Panc1 (cell line): ENCODE measurements around the gene FGD5.

Source experiments
- POLR2AphosphoS5 ChIP-seq: IDR thresholded peaks from 2 replicates; pipeline ENCODE4 v1.6.1; 2012; ENCODE audit warnings: mild to moderate bottlenecking, low read depth, low read length, moderate library complexity
- TF ChIP-seq, protein P1 (sequence below): fragments of 450-650 bp; IDR thresholded peaks from 2 replicates; pipeline ENCODE4 v1.5.1; 2017; ENCODE audit warnings: mild to moderate bottlenecking

DNA sequence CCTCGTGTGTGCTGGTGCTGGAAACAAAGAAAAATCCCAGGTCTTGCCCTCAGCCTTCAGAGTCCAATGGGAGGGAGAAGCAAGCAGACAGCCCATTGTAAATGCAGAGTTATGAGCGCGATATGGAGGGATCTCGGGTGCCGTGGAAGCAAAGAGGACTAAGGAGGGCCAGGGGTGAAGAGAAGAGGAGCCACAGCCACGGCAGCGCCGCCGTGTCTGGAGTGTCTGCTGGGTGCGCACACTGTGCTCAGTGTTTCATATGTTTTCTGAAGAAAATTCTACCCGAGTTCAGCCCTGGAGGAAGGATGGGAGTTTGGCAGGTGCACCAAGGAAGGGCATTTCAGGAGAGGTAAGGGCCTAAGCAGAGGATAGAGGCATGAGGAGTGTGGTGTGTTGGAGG, 92.9 kb downstream of the FGD5 start:
- TF ChIP-seq POLR2AphosphoS5: no peak
- TF ChIP-seq, protein P1, sequence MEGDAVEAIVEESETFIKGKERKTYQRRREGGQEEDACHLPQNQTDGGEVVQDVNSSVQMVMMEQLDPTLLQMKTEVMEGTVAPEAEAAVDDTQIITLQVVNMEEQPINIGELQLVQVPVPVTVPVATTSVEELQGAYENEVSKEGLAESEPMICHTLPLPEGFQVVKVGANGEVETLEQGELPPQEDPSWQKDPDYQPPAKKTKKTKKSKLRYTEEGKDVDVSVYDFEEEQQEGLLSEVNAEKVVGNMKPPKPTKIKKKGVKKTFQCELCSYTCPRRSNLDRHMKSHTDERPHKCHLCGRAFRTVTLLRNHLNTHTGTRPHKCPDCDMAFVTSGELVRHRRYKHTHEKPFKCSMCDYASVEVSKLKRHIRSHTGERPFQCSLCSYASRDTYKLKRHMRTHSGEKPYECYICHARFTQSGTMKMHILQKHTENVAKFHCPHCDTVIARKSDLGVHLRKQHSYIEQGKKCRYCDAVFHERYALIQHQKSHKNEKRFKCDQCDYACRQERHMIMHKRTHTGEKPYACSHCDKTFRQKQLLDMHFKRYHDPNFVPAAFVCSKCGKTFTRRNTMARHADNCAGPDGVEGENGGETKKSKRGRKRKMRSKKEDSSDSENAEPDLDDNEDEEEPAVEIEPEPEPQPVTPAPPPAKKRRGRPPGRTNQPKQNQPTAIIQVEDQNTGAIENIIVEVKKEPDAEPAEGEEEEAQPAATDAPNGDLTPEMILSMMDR: no peak
